ENCODE measurements around the gene RANBP10. TPM values are rescaled to one million over a fixed set of nuclear protein-coding genes. Genes with fewer than 3 reads are reported as not detected.

RANBP10 gene
- total RNA-seq, 1 experiment from 2014 or later: 17.2 TPM

- Mint-ChIP-seq H3K27ac (ENCODE audit: low read depth, unreplicated experiment) (no peak overlapping the region), H3K36me3 (ENCODE audit: insufficient read depth, unreplicated experiment) (no peaks in the 10 kb centered on the region), H3K27me3 (ENCODE audit: insufficient read depth, unreplicated experiment) (no peaks in the 10 kb centered on the region), H3K4me3 (ENCODE audit: unreplicated experiment) (no peak overlapping the region), H3K9me3 (ENCODE audit: unreplicated experiment) (no peaks in the 10 kb centered on the region), H3K4me1 (ENCODE audit: insufficient read depth, unreplicated experiment) (peaks cover 22% of the 10 kb centered on the region)
- intact Hi-C loops (cut with micrococcal nuclease): no loop called here
- CTCF ChIA-PET: interaction anchor here (1.1 kb wide), 1 partner anchor 40 kb away, joined by 3 read pairs; no protein-coding TSS in a partner anchor
- no peak for TF ChIP-seq CTCF (IDR thresholded peaks at IDR 0.05; ENCODE audit: unreplicated experiment)
- POLR2A ChIA-PET: interaction anchor here (0.5 to 0.6 kb wide), 2 partner anchors 56 to 342 kb away, joined by 3 read pairs; no protein-coding TSS in a partner anchor
- no TSS peak for BruUV-seq (replicated peaks)
- peak; percentile 30 for DNase-seq (ENCODE audit: unreplicated experiment)
Observed at GRCh38 chr16:67708368-67708771, 98.0 kb downstream of the RANBP10 start.

GRCh38 chr16:67707790-67708189 is 98.6 kb downstream of the RANBP10 start:
- Mint-ChIP-seq H3K27me3 (ENCODE audit: insufficient read depth, unreplicated experiment) (no peaks in the 10 kb centered on the region), H3K9me3 (ENCODE audit: unreplicated experiment) (no peaks in the 10 kb centered on the region), H3K4me1 (ENCODE audit: insufficient read depth, unreplicated experiment) (peaks cover 25% of the 10 kb centered on the region), H3K36me3 (ENCODE audit: insufficient read depth, unreplicated experiment) (no peaks in the 10 kb centered on the region), H3K27ac (ENCODE audit: low read depth, unreplicated experiment) (no peak overlapping the region), H3K4me3 (ENCODE audit: unreplicated experiment) (no peak overlapping the region)
- TF ChIP-seq CTCF (IDR thresholded peaks at IDR 0.05; ENCODE audit: unreplicated experiment): no peak
- no TSS peak for BruUV-seq (replicated peaks)
- ChIA-PET POLR2A (interaction anchor here (0.6 kb wide), 1 partner anchor 56 kb away, joined by 3 read pairs; no protein-coding TSS in a partner anchor), CTCF (interaction anchor here (1.1 kb wide), 1 partner anchor 40 kb away, joined by 3 read pairs; no protein-coding TSS in a partner anchor)
- no peak for DNase-seq (ENCODE audit: unreplicated experiment)
- intact Hi-C loops (cut with micrococcal nuclease): no loop called here

- no peak overlapping the region for H3K27ac Mint-ChIP-seq (ENCODE audit: low read depth, unreplicated experiment)
- no peaks in the 10 kb centered on the region for H3K36me3 Mint-ChIP-seq (ENCODE audit: insufficient read depth, unreplicated experiment)
- no TSS peak for BruUV-seq (replicated peaks)
- intact Hi-C loops (cut with micrococcal nuclease): no loop called here
- no peaks in the 10 kb centered on the region for H3K9me3 Mint-ChIP-seq (ENCODE audit: unreplicated experiment)
- no peak overlapping the region for H3K4me3 Mint-ChIP-seq (ENCODE audit: unreplicated experiment)
- H3K4me1 Mint-ChIP-seq (ENCODE audit: insufficient read depth, unreplicated experiment): peaks cover 25% of the 10 kb centered on the region
- TF ChIP-seq CTCF (IDR thresholded peaks at IDR 0.05; ENCODE audit: unreplicated experiment): no peak
- CTCF ChIA-PET: interaction anchor here (0.7 kb wide), 1 partner anchor 92 kb away, joined by 5 read pairs; no protein-coding TSS in a partner anchor
- no peaks in the 10 kb centered on the region for H3K27me3 Mint-ChIP-seq (ENCODE audit: insufficient read depth, unreplicated experiment)
- DNase-seq (ENCODE audit: unreplicated experiment): no peak
- POLR2A ChIA-PET: interaction anchor here (1.3 kb wide), 1 partner anchor 12 kb away, joined by 6 read pairs; the partner anchor contains the start of gene GFOD2
Observed at GRCh38 chr16:67707210-67707609, 99.2 kb downstream of the RANBP10 start.

- CTCF ChIA-PET: no interaction called here
- intact Hi-C loops (cut with micrococcal nuclease): no loop called here
Observed at GRCh38 chr16:67704110-67704509, 102.2 kb downstream of the RANBP10 start.

More at GRCh38 chr16:67704110-67704509, 102.2 kb downstream of the RANBP10 start:
- Mint-ChIP-seq H3K27me3 (ENCODE audit: insufficient read depth, unreplicated experiment) (no peaks in the 10 kb centered on the region), H3K9me3 (ENCODE audit: unreplicated experiment) (no peaks in the 10 kb centered on the region), H3K36me3 (ENCODE audit: insufficient read depth, unreplicated experiment) (peaks cover 6% of the 10 kb centered on the region), H3K4me1 (ENCODE audit: insufficient read depth, unreplicated experiment) (peaks cover 12% of the 10 kb centered on the region), H3K27ac (ENCODE audit: low read depth, unreplicated experiment) (no peak overlapping the region), H3K4me3 (ENCODE audit: unreplicated experiment) (no peak overlapping the region)
- TF ChIP-seq CTCF (IDR thresholded peaks at IDR 0.05; ENCODE audit: unreplicated experiment): no peak
- POLR2A ChIA-PET: interaction anchor here (1.1 to 1.3 kb wide), 2 partner anchors 13 to 44 kb away, joined by 3 read pairs; partner anchors contain the start of gene ACD
- BruUV-seq (replicated peaks): no TSS peak
- DNase-seq (ENCODE audit: unreplicated experiment): no peak

Data from MCF 10A (cell line).